ENCODE data around the gene SPN.

GRCh38 chr16:29675811-29676643 lies 13.0 kb downstream of the SPN start:
- TF ChIP-seq SP1 (IDR thresholded peaks at IDR 0.05; ENCODE audit: low read depth) (peak; percentile 41; the same call in 1 of the 2 replicates), SIN3A (IDR thresholded peaks at IDR 0.05; ENCODE audit: low read depth) (no peak), RAD21 (IDR thresholded peaks at IDR 0.05; ENCODE audit: low read depth) (no peak), YY1 (IDR thresholded peaks at IDR 0.05; ENCODE audit: extremely low read depth, insufficient replicate concordance, low read depth, low read length) (no peak), TCF7L2 (IDR thresholded peaks at IDR 0.05; ENCODE audit: borderline replicate concordance, extremely low read depth, insufficient read depth, insufficient read length) (no peak), REST (IDR thresholded peaks at IDR 0.05; ENCODE audit: low read depth) (no peak), POLR2A (IDR thresholded peaks at IDR 0.05; ENCODE audit: borderline replicate concordance, extremely low read depth, insufficient read depth, insufficient read length) (no peak)
